ENCODE data around the gene LY6G6F.

DNA sequence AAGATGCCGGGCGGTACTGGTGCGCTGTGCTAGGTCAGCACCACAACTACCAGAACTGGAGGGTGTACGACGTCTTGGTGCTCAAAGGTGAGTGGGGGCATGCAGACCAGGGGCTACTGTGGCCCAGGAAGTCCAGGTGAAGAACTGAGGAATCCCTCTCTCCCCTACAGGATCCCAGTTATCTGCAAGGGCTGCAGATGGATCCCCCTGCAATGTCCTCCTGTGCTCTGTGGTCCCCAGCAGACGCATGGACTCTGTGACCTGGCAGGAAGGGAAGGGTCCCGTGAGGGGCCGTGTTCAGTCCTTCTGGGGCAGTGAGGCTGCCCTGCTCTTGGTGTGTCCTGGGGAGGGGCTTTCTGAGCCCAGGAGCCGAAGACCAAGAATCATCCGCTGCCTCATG is 1.0 kb downstream of the LY6G6F start:
- TF ChIP-seq EGR1 (IDR thresholded peaks at IDR 0.05; ENCODE audit: borderline replicate concordance in 1 of 2, low read depth in 2 of 2, low read length in 2 of 2), result no peak
- TF ChIP-seq, protein P1, sequence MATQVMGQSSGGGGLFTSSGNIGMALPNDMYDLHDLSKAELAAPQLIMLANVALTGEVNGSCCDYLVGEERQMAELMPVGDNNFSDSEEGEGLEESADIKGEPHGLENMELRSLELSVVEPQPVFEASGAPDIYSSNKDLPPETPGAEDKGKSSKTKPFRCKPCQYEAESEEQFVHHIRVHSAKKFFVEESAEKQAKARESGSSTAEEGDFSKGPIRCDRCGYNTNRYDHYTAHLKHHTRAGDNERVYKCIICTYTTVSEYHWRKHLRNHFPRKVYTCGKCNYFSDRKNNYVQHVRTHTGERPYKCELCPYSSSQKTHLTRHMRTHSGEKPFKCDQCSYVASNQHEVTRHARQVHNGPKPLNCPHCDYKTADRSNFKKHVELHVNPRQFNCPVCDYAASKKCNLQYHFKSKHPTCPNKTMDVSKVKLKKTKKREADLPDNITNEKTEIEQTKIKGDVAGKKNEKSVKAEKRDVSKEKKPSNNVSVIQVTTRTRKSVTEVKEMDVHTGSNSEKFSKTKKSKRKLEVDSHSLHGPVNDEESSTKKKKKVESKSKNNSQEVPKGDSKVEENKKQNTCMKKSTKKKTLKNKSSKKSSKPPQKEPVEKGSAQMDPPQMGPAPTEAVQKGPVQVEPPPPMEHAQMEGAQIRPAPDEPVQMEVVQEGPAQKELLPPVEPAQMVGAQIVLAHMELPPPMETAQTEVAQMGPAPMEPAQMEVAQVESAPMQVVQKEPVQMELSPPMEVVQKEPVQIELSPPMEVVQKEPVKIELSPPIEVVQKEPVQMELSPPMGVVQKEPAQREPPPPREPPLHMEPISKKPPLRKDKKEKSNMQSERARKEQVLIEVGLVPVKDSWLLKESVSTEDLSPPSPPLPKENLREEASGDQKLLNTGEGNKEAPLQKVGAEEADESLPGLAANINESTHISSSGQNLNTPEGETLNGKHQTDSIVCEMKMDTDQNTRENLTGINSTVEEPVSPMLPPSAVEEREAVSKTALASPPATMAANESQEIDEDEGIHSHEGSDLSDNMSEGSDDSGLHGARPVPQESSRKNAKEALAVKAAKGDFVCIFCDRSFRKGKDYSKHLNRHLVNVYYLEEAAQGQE (IDR thresholded peaks at IDR 0.05; ENCODE audit: low read depth, low read length), result no peak
- no peak for TF ChIP-seq ZNF217 (IDR thresholded peaks at IDR 0.05)
- TF ChIP-seq CTCF (IDR thresholded peaks at IDR 0.05 in 2 of 3, conservative IDR thresholded peaks at IDR 0.05 in 1 of 3; ENCODE audit: control insufficient read depth in 2 of 3, extremely low read depth in 1 of 3, insufficient read depth in 1 of 3, low read depth in 3 of 3, low read length in 3 of 3), result no peak
- TF ChIP-seq POLR2AphosphoS5 (IDR thresholded peaks at IDR 0.05; ENCODE audit: low read length), result no peak
- TF ChIP-seq FOS (IDR thresholded peaks at IDR 0.05; ENCODE audit: borderline replicate concordance, extremely low read depth, insufficient read length), result no peak
- no peak for TF ChIP-seq TAF1 (IDR thresholded peaks at IDR 0.05; ENCODE audit: borderline replicate concordance, low read depth, low read length)
- TF ChIP-seq ASH2L (IDR thresholded peaks at IDR 0.05; ENCODE audit: borderline replicate concordance, low read depth), result no peak
- TF ChIP-seq SUZ12 (IDR thresholded peaks at IDR 0.05; ENCODE audit: unreplicated experiment), result no peak

All from GM12878 (cell line).